H1 (cell line): ENCODE measurements around the gene EXD2. TPM values are rescaled to one million over a fixed set of nuclear protein-coding genes. Genes with fewer than 3 reads are reported as not detected.

Source experiments
- CTCF ChIA-PET: fragments of 300-600 bp; sonication (Branson Sonifier 250); formaldehyde crosslinking; loops from one replicate; lab custom pipeline; 2021; ENCODE audit not compliant: partially characterized antibody; lab: Charles Lee
- POLR2A ChIA-PET: fragments of 300-600 bp; sonication (Branson Sonifier 250); formaldehyde crosslinking; loops from one replicate; lab custom pipeline; 2021; ENCODE audit warnings: inconsistent platforms; ENCODE audit not compliant: partially characterized antibody; lab: Charles Lee
- DNase-seq, 2 experiments: peaks; one replicate each; pipeline versions ENCODE4 v3.0.0 to v3.0.0-alpha.2; 2010 to 2022; ENCODE audit warnings: low spot score in 2 of 2, low read depth in 1 of 2, mixed read lengths in 1 of 2
- FAIRE-seq: peaks from 2 replicates; lab custom pipeline; 2011; peaks lifted over from hg19 to GRCh38; lab: Jason Lieb, UNC
- H2AFZ ChIP-seq: 2 replicates; pipeline ENCODE4 v1.8.1; 2012; ENCODE audit warnings: low read length, inconsistent platforms
- H2AK5ac ChIP-seq: 2 replicates; pipeline ENCODE4 v1.6.1; 2013; ENCODE audit warnings: low read depth, low read length
- H2BK120ac ChIP-seq: replicated peaks from 2 replicates; pipeline ENCODE3; 2013; ENCODE audit warnings: low read depth, low read length, inconsistent platforms
- H2BK12ac ChIP-seq: 2 replicates; pipeline ENCODE4 v1.6.1; 2013; ENCODE audit warnings: low read depth, low read length
- H2BK15ac ChIP-seq: 2 replicates; pipeline ENCODE4 v1.6.1; 2013; ENCODE audit warnings: low read length
- H2BK20ac ChIP-seq: 2 replicates; pipeline ENCODE4 v1.6.1; 2013; ENCODE audit warnings: low read length
- H2BK5ac ChIP-seq: 2 replicates; pipeline ENCODE4 v1.6.1; 2013; ENCODE audit warnings: low read depth, low read length
- H3K14ac ChIP-seq: 2 replicates; pipeline ENCODE4 v1.6.1; 2013; ENCODE audit warnings: inconsistent platforms; ENCODE audit not compliant: insufficient read length
- H3K18ac ChIP-seq: 2 replicates; pipeline ENCODE4 v1.6.1; 2013; ENCODE audit warnings: low read length; ENCODE audit errors: extremely low read depth
- H3K23ac ChIP-seq: 2 replicates; pipeline ENCODE4 v1.6.1; 2013; ENCODE audit warnings: inconsistent platforms; ENCODE audit not compliant: insufficient read length
- H3K23me2 ChIP-seq: 2 replicates; pipeline ENCODE4 v1.6.1; 2013; ENCODE audit warnings: low read depth, low read length
- H3K27ac ChIP-seq: 2 replicates; pipeline ENCODE4 v1.6.1; 2011; ENCODE audit warnings: low read depth, low read length, inconsistent platforms
- H3K27me3 ChIP-seq, 4 experiments: replicated peaks in 1 of 4; 1 replicate in 1 of 4; 2 replicates in 3 of 4; pipeline versions ENCODE4 v1.6.1 to v1.8.1; 2011 to 2013; ENCODE audit warnings: low read length in 3 of 4, mild to moderate bottlenecking in 3 of 4, inconsistent platforms in 2 of 4, mixed read lengths in 2 of 4, moderate library complexity in 1 of 4; ENCODE audit not compliant: control insufficient read depth in 3 of 4, insufficient read depth in 3 of 4; ENCODE audit errors: extremely low read depth in 1 of 4
- H3K36me3 ChIP-seq, 4 experiments: 2 replicates each; pipeline versions ENCODE4 v1.6.1 to v1.8.1; 2011 to 2013; ENCODE audit warnings: mild to moderate bottlenecking in 4 of 4, low read length in 3 of 4, moderate library complexity in 2 of 4, control low read depth in 1 of 4, inconsistent platforms in 1 of 4; ENCODE audit not compliant: insufficient read depth in 4 of 4, control insufficient read depth in 2 of 4
- H3K4ac ChIP-seq: replicated peaks from 2 replicates; pipeline ENCODE3; 2013; ENCODE audit warnings: low read length, low read depth, mixed read lengths, inconsistent platforms; ENCODE audit not compliant: insufficient read length
- H3K4me1 ChIP-seq, 4 experiments: replicated peaks in 1 of 4; 1 replicate in 1 of 4; 2 replicates in 3 of 4; pipeline versions ENCODE4 v1.6.1 to v1.8.1; 2011 to 2013; ENCODE audit warnings: low read length in 3 of 4, inconsistent platforms in 2 of 4, mixed read lengths in 1 of 4; ENCODE audit not compliant: insufficient read depth in 4 of 4, control insufficient read depth in 3 of 4
- H3K4me2 ChIP-seq, 2 experiments: 2 replicates each; pipeline versions ENCODE4 v1.6.1 to v1.8.1; 2011 to 2013; ENCODE audit warnings: low read depth in 2 of 2, low read length in 2 of 2, control low read depth in 1 of 2, inconsistent platforms in 1 of 2, mild to moderate bottlenecking in 1 of 2; ENCODE audit not compliant: insufficient read depth in 1 of 2
- H3K4me3 ChIP-seq, 4 experiments: fragments of 200-600, 300-600 bp in 1 of 4; sonication (generic), shearing (Covaris generic), sonication (Bioruptor Twin) in 1 of 4; 2 replicates each; pipeline versions ENCODE4 v1.5.1 to v1.8.1; 2011 to 2016; ENCODE audit warnings: low read length in 4 of 4, low read depth in 3 of 4, control low read depth in 2 of 4, inconsistent platforms in 2 of 4, mild to moderate bottlenecking in 2 of 4, mixed read lengths in 1 of 4, moderate library complexity in 1 of 4; ENCODE audit not compliant: insufficient read depth in 2 of 4; ENCODE audit errors: extremely low read depth in 1 of 4
- H3K56ac ChIP-seq: replicated peaks from 2 replicates; pipeline ENCODE3; 2013; ENCODE audit warnings: low read depth, mild to moderate bottlenecking, mixed read lengths, low read length, inconsistent platforms; ENCODE audit not compliant: insufficient read length
- H3K79me1 ChIP-seq: 2 replicates; pipeline ENCODE4 v1.6.1; 2013; ENCODE audit warnings: low read depth, low read length, control low read depth
- H3K79me2 ChIP-seq, 2 experiments: 2 replicates each; pipeline versions ENCODE4 v1.6.1 to v1.8.1; 2012 to 2013; ENCODE audit warnings: low read length in 2 of 2, mild to moderate bottlenecking in 2 of 2, inconsistent platforms in 1 of 2; ENCODE audit not compliant: insufficient read depth in 2 of 2, control insufficient read depth in 1 of 2
- H3K9ac ChIP-seq, 4 experiments: replicated peaks in 1 of 4; 1 replicate in 1 of 4; 2 replicates in 3 of 4; pipeline versions ENCODE4 v1.6.1 to v1.8.1; 2011 to 2013; ENCODE audit warnings: low read depth in 3 of 4, low read length in 3 of 4, control low read depth in 2 of 4, mild to moderate bottlenecking in 2 of 4, moderate library complexity in 2 of 4, inconsistent platforms in 1 of 4; ENCODE audit errors: extremely low read depth in 1 of 4
- H3K9me3 ChIP-seq, 2 experiments: 2 replicates each; pipeline versions ENCODE4 v1.6.1 to v1.8.1; 2012 to 2013; ENCODE audit warnings: mild to moderate bottlenecking in 2 of 2, moderate library complexity in 2 of 2, control low read depth in 1 of 2, inconsistent platforms in 1 of 2, low read depth in 1 of 2, low read length in 1 of 2, mixed read lengths in 1 of 2; ENCODE audit not compliant: insufficient read depth in 2 of 2
- H4K20me1 ChIP-seq, 2 experiments: replicated peaks in 1 of 2; 2 replicates each; pipeline versions ENCODE3 to v1.8.1; 2011 to 2013; ENCODE audit warnings: inconsistent platforms in 2 of 2, low read length in 2 of 2, mild to moderate bottlenecking in 1 of 2; ENCODE audit not compliant: insufficient read depth in 2 of 2, control insufficient read depth in 1 of 2
- H4K5ac ChIP-seq: 2 replicates; pipeline ENCODE4 v1.6.1; 2013; ENCODE audit warnings: low read length, low read depth, mixed read lengths, inconsistent platforms; ENCODE audit not compliant: insufficient read length
- H4K8ac ChIP-seq: 2 replicates; pipeline ENCODE4 v1.8.0; 2013; ENCODE audit warnings: mild to moderate bottlenecking, moderate library complexity, low read length, inconsistent platforms; ENCODE audit not compliant: insufficient read depth; ENCODE audit errors: extremely low read depth
- H4K91ac ChIP-seq: replicated peaks from 2 replicates; pipeline ENCODE3; 2013; ENCODE audit warnings: low read length, mixed read lengths, inconsistent platforms; ENCODE audit not compliant: insufficient read length
- BCL11A ChIP-seq, 2 experiments: IDR thresholded peaks; one replicate each; pipeline ENCODE4 v1.6.1; 2011; ENCODE audit warnings: low read depth in 2 of 2, low read length in 2 of 2, mild to moderate bottlenecking in 2 of 2
- BRCA1 ChIP-seq: IDR thresholded peaks from 2 replicates; pipeline ENCODE4 v1.6.1; 2012; ENCODE audit warnings: low read depth, low read length, improper control_type of control experiment
- CBX5 ChIP-seq: fragments of 300-800, 300-1000 bp; sonication (generic); IDR thresholded peaks from 2 replicates; pipeline ENCODE4 v1.7.1; 2016; ENCODE audit warnings: antibody characterized with exemption, low read length, low read depth
- CREB1 ChIP-seq: IDR thresholded peaks from 2 replicates; pipeline ENCODE4 v1.6.1; 2012; ENCODE audit warnings: inconsistent platforms
- CTBP2 ChIP-seq: IDR thresholded peaks from 2 replicates; pipeline ENCODE4 v1.7.0; 2011; ENCODE audit warnings: borderline replicate concordance, mild to moderate bottlenecking, moderate library complexity, mixed read lengths, low read length; ENCODE audit not compliant: insufficient read depth, insufficient read length
- E2F6 ChIP-seq: IDR thresholded peaks from 2 replicates; pipeline ENCODE4 v1.6.1; 2012; ENCODE audit warnings: inconsistent platforms
- HDAC6 ChIP-seq: IDR thresholded peaks from one replicate; pipeline ENCODE4 v1.7.1; 2012; ENCODE audit warnings: low read depth, mild to moderate bottlenecking, inconsistent platforms, low read length, moderate library complexity
- JUND ChIP-seq: IDR thresholded peaks from 2 replicates; pipeline ENCODE4 v1.6.1; 2011; ENCODE audit warnings: mild to moderate bottlenecking, improper control_type of control experiment, low read length
- KDM4A ChIP-seq: IDR thresholded peaks from one replicate; pipeline ENCODE4 v1.7.1; 2012; ENCODE audit warnings: low read depth, mild to moderate bottlenecking, moderate library complexity, low read length, inconsistent platforms; ENCODE audit not compliant: severe bottlenecking
- SIRT6 ChIP-seq: IDR thresholded peaks from one replicate; pipeline ENCODE4 v1.7.1; 2012; ENCODE audit warnings: low read length, inconsistent platforms
- USF2 ChIP-seq: IDR thresholded peaks from 2 replicates; pipeline ENCODE4 v1.6.1; 2011; ENCODE audit warnings: low read length, improper control_type of control experiment
- ZNF274 ChIP-seq: IDR thresholded peaks from 2 replicates; pipeline ENCODE4 v1.7.0; 2012; ENCODE audit warnings: low read length, borderline replicate concordance; ENCODE audit errors: extremely low read depth
- WGBS, 2 experiments: shearing (Covaris generic) in 1 of 2; methylation state at CpG; one replicate each; pipeline versions ENCODE4 v1.1.6 to v1.1.7; 2013 to 2015; ENCODE audit warnings: low lambda C conversion rate in 2 of 2, mixed read lengths in 2 of 2, inconsistent platforms in 1 of 2, low coverage in 1 of 2, missing lambda C conversion rate in 1 of 2; ENCODE audit not compliant: insufficient replicate concordance in 2 of 2, insufficient coverage in 1 of 2, insufficient read length in 1 of 2; ENCODE audit errors: extremely low coverage in 1 of 2, missing lambda C conversion rate in 1 of 2; 5-methylcytosine and 5-hydroxymethylcytosine counted together
- polyA plus RNA-seq, 7 experiments: library from polyadenylated mRNA; depleted of rRNA in 3 of 7; stranded (reverse) in 5 of 7; unstranded in 2 of 7; fragments of >200 nt in 5 of 7; fragments of 200-250 nt in 2 of 7; gene quantifications; 1 replicate in 5 of 7; 2 replicates in 1 of 7; 4 replicates in 1 of 7; pipeline versions ENCODE4 v1.2.1 to v1.2.3, GENCODE V29; 2011 to 2013; ENCODE audit warnings: missing spikeins in 2 of 7, mixed read lengths in 2 of 7
- total RNA-seq: library from RNA; stranded (reverse); fragmentation: NEBNext Ultra II Directional; extraction: Animal tissue kit (Norgen Biotek cat#: 25700); gene quantifications from 2 replicates; pipeline ENCODE4 v1.2.1, GENCODE V29; 2021

EXD2 gene
- total and polyA plus RNA-seq, 2 of the 8 experiments (the other 6 are each of a cell fraction or from before 2014, with no cell fraction given), result 11.9 to 25.9 TPM

GRCh38 chr14:69268763-69269162, 77.5 kb downstream of the EXD2 start:
- no peak overlapping the region for H2BK15ac ChIP-seq
- H3K4me1 ChIP-seq, result peaks cover 0 to 5% (median 0%) of the 10 kb centered on the region in 4 experiments; a peak in 2 of 7 replicates
- FAIRE-seq (no peak), DNase-seq (no peak)
- H3K9me3 ChIP-seq, result no peaks in the 10 kb centered on the region
- H3K79me1 ChIP-seq, result no peaks in the 10 kb centered on the region; the same call in 1 of the 2 replicates
- WGBS, 2 experiments, result 82% methylated on average over 4 of the region's 4 CpGs; no CpG with 5 or more reads in 1 of the 2 experiments
- H2AK5ac ChIP-seq, result no peak overlapping the region
- H3K36me3 ChIP-seq, result no peaks in the 10 kb centered on the region; a peak in 1 of 8 replicates
- ChIA-PET POLR2A (no interaction called here), CTCF (interaction anchor here (0.6 to 2.1 kb wide), 6 partner anchors 9 to 591 kb away, joined by 3 to 9 read pairs (median 4); partner anchors contain the start of gene GALNT16)
- no peak overlapping the region for H4K8ac ChIP-seq
- no peak overlapping the region for H2BK5ac ChIP-seq
- no peak overlapping the region for H3K4me3 ChIP-seq
- no peak overlapping the region for H4K91ac ChIP-seq
- H3K27ac ChIP-seq, result no peak overlapping the region
- H3K4me2 ChIP-seq, result no peak overlapping the region
- no peaks in the 10 kb centered on the region for H3K79me2 ChIP-seq
- H3K9ac ChIP-seq, result no peak overlapping the region
- H2BK20ac ChIP-seq, result no peak overlapping the region
- H4K20me1 ChIP-seq, result peaks cover 0 to 7% of the 10 kb centered on the region in 2 experiments
- H3K27me3 ChIP-seq, result peaks cover 0 to 2% (median 0%) of the 10 kb centered on the region in 4 experiments; a peak in 1 of 7 replicates
- H3K14ac ChIP-seq, result no peak overlapping the region
- no peak overlapping the region for H2BK12ac ChIP-seq
- no peak overlapping the region for H4K5ac ChIP-seq
- H3K56ac ChIP-seq, result no peak overlapping the region
- H3K18ac ChIP-seq, result no peak overlapping the region
- H2BK120ac ChIP-seq, result no peak overlapping the region
- no peak overlapping the region for H3K4ac ChIP-seq
- H3K23ac ChIP-seq, result no peak overlapping the region
- no peak overlapping the region for H2AFZ ChIP-seq
- H3K23me2 ChIP-seq, result peaks cover 9% of the 10 kb centered on the region; the same call in 1 of the 2 replicates
- TF ChIP-seq E2F6 (no peak), SIRT6 (no peak), KDM4A (no peak), ZNF274 (no peak), JUND (no peak), USF2 (no peak), CTBP2 (no peak), CREB1 (no peak), BRCA1 (no peak), HDAC6 (no peak), CBX5 (no peak), BCL11A (IDR thresholded peaks at IDR 0.05; ENCODE audit: low read depth in 2 of 2, low read length in 2 of 2) (no peak)
